Muscle of leg (tissue), 11 donors: ENCODE results near the gene COPS3. TPM values are rescaled to one million over a fixed set of nuclear protein-coding genes. Genes with fewer than 3 reads are reported as not detected.

ENCODE experiments used
- DNase-seq: peaks from one replicate; pipeline ENCODE4 v3.0.0; 2013
- H3K27ac ChIP-seq: one replicate; pipeline ENCODE4 v1.5.1; 2013; ENCODE audit warnings: mild to moderate bottlenecking, low read length, control low read depth
- H3K27me3 ChIP-seq: one replicate; pipeline ENCODE4 v1.6.1; 2013; ENCODE audit warnings: low read length; ENCODE audit not compliant: control insufficient read depth, insufficient read depth
- H3K36me3 ChIP-seq: one replicate; pipeline ENCODE4 v1.6.1; 2013; ENCODE audit warnings: low read length; ENCODE audit not compliant: control insufficient read depth, insufficient read depth
- H3K4me1 ChIP-seq: one replicate; pipeline ENCODE4 v1.6.1; 2013; ENCODE audit warnings: low read length; ENCODE audit not compliant: control insufficient read depth, insufficient read depth
- H3K4me3 ChIP-seq: one replicate; pipeline ENCODE4 v1.5.1; 2013; ENCODE audit warnings: low read length, control low read depth
- H3K9me3 ChIP-seq: replicated peaks from 2 replicates; pipeline ENCODE4 v1.6.1; 2013; ENCODE audit warnings: low read depth, low read length; ENCODE audit not compliant: control insufficient read depth
- WGBS: methylation state at CpG from one replicate; pipeline ENCODE4 v1.1.5; 2013; ENCODE audit warnings: missing lambda C conversion rate; ENCODE audit not compliant: insufficient coverage; 5-methylcytosine and 5-hydroxymethylcytosine counted together
- polyA plus RNA-seq, 8 donors: library from polyadenylated mRNA; unstranded; fragments of 120-200 nt; gene quantifications; one replicate each; pipeline versions ENCODE4 v1.2.1 to v1.2.3, GENCODE V29; 2013; ENCODE audit warnings: inconsistent platforms in 1 of 8, low replicate concordance in 1 of 8; ENCODE audit not compliant: insufficient read length in 8 of 8, insufficient read depth in 1 of 8
- total RNA-seq: library from RNA; stranded (reverse); fragments of 120-200 nt; gene quantifications from one replicate; pipeline ENCODE4 v1.2.4, GENCODE V29; 2013

COPS3 gene
- total and polyA plus RNA-seq, 9 donors = 63.0 to 80.7 (median 70.9) TPM

GRCh38 chr17:17224137-17224536, 56.9 kb downstream of the COPS3 start:
- Histone ChIP-seq H3K27ac (no peak overlapping the region), H3K27me3 (no peaks in the 10 kb centered on the region), H3K9me3 (no peaks in the 10 kb centered on the region), H3K36me3 (peaks cover 92% of the 10 kb centered on the region), H3K4me1 (no peaks in the 10 kb centered on the region), H3K4me3 (no peak overlapping the region)
- 80% methylated on average over 7 of the region's 8 CpGs for WGBS
- no peak for DNase-seq

- H3K27me3 ChIP-seq = no peaks in the 10 kb centered on the region
- no peak overlapping the region for H3K27ac ChIP-seq
- no peak for DNase-seq
- H3K4me1 ChIP-seq = no peaks in the 10 kb centered on the region
- peaks cover 92% of the 10 kb centered on the region for H3K36me3 ChIP-seq
- WGBS = 92% methylated on average over 16 of the region's 16 CpGs
- no peak overlapping the region for H3K4me3 ChIP-seq
- no peaks in the 10 kb centered on the region for H3K9me3 ChIP-seq
These were observed 57.3 kb downstream of the COPS3 start for GRCh38 chr17:17223736-17224135.

GRCh38 chr17:17221329-17221728, 59.7 kb downstream of the COPS3 start:
- Histone ChIP-seq H3K27me3 (no peaks in the 10 kb centered on the region), H3K4me3 (no peak overlapping the region), H3K4me1 (no peaks in the 10 kb centered on the region), H3K36me3 (peaks cover 91% of the 10 kb centered on the region), H3K9me3 (no peaks in the 10 kb centered on the region), H3K27ac (no peak overlapping the region)
- 93% methylated on average over 19 of the region's 22 CpGs for WGBS
- DNase-seq = no peak

GRCh38 chr17:17220529-17220928, 60.5 kb downstream of the COPS3 start:
- no peak for DNase-seq
- 97% methylated on average over 8 of the region's 8 CpGs for WGBS
- no peak overlapping the region for H3K27ac ChIP-seq

GRCh38 chr17:17217995-17218394, 63.1 kb downstream of the COPS3 start:
- H3K4me1 ChIP-seq = no peaks in the 10 kb centered on the region
- H3K27me3 ChIP-seq = no peaks in the 10 kb centered on the region
- WGBS = 87% methylated on average over 2 of the region's 3 CpGs
- H3K27ac ChIP-seq = no peak overlapping the region
- H3K9me3 ChIP-seq = no peaks in the 10 kb centered on the region
- H3K36me3 ChIP-seq = peaks cover 91% of the 10 kb centered on the region
- no peak for DNase-seq
- H3K4me3 ChIP-seq = no peak overlapping the region

More at GRCh38 chr17:17220529-17220928, 60.5 kb downstream of the COPS3 start:
- H3K4me1 ChIP-seq = no peaks in the 10 kb centered on the region
- peaks cover 91% of the 10 kb centered on the region for H3K36me3 ChIP-seq
- no peaks in the 10 kb centered on the region for H3K9me3 ChIP-seq
- no peak overlapping the region for H3K4me3 ChIP-seq
- no peaks in the 10 kb centered on the region for H3K27me3 ChIP-seq

GRCh38 chr17:17216776-17217175, 64.3 kb downstream of the COPS3 start:
- Histone ChIP-seq H3K27ac (no peak overlapping the region), H3K36me3 (peaks cover 85% of the 10 kb centered on the region), H3K4me1 (no peaks in the 10 kb centered on the region), H3K27me3 (no peaks in the 10 kb centered on the region), H3K4me3 (no peak overlapping the region), H3K9me3 (no peaks in the 10 kb centered on the region)
- no peak for DNase-seq
- 86% methylated on average over 14 of the region's 16 CpGs for WGBS

GRCh38 chr17:17216236-17216635, 64.8 kb downstream of the COPS3 start:
- Histone ChIP-seq H3K27me3 (no peaks in the 10 kb centered on the region), H3K27ac (no peak overlapping the region), H3K4me1 (no peaks in the 10 kb centered on the region), H3K4me3 (no peak overlapping the region), H3K9me3 (no peaks in the 10 kb centered on the region), H3K36me3 (peaks cover 84% of the 10 kb centered on the region)
- DNase-seq = no peak
- WGBS = 88% methylated on average over 13 of the region's 17 CpGs

GRCh38 chr17:17215575-17215974, 65.5 kb downstream of the COPS3 start:
- no peaks in the 10 kb centered on the region for H3K27me3 ChIP-seq
- DNase-seq = no peak
- H3K27ac ChIP-seq = no peak overlapping the region
- H3K4me1 ChIP-seq = no peaks in the 10 kb centered on the region
- peaks cover 83% of the 10 kb centered on the region for H3K36me3 ChIP-seq
- no peaks in the 10 kb centered on the region for H3K9me3 ChIP-seq
- H3K4me3 ChIP-seq = no peak overlapping the region
- WGBS = 84% methylated on average over 3 of the region's 8 CpGs

- H3K4me3 ChIP-seq = no peak overlapping the region
- H3K27me3 ChIP-seq = no peaks in the 10 kb centered on the region
- WGBS = 73% methylated on average over 23 of the region's 27 CpGs
- DNase-seq = no peak
- H3K4me1 ChIP-seq = no peaks in the 10 kb centered on the region
- H3K27ac ChIP-seq = no peak overlapping the region
- peaks cover 77% of the 10 kb centered on the region for H3K36me3 ChIP-seq
- H3K9me3 ChIP-seq = no peaks in the 10 kb centered on the region
These were observed 66.2 kb downstream of the COPS3 start for GRCh38 chr17:17214646-17215436.

GRCh38 chr17:17213775-17214174, 67.3 kb downstream of the COPS3 start:
- no peak for DNase-seq
- H3K27me3 ChIP-seq = no peaks in the 10 kb centered on the region
- H3K4me3 ChIP-seq = no peak overlapping the region
- no peak overlapping the region for H3K27ac ChIP-seq
- H3K9me3 ChIP-seq = no peaks in the 10 kb centered on the region
- no peaks in the 10 kb centered on the region for H3K4me1 ChIP-seq
- H3K36me3 ChIP-seq = peaks cover 71% of the 10 kb centered on the region
- 74% methylated on average over 6 of the region's 10 CpGs for WGBS
